Neural progenitor cell (in vitro differentiated cells): ENCODE results near the gene KLHDC7B.

ENCODE experiments used
- EZH2 ChIP-seq: fragments of 200-600 bp; sonication (generic); IDR thresholded peaks from 2 replicates; pipeline ENCODE4 v1.6.1; 2017; ENCODE audit warnings: antibody characterized with exemption, mild to moderate bottlenecking, moderate library complexity
- TF ChIP-seq, protein P1 (sequence below): fragments of 200-600 bp; sonication (generic); IDR thresholded peaks from 2 replicates; pipeline ENCODE4 v1.5.1; 2017; ENCODE audit warnings: antibody characterized with exemption, mild to moderate bottlenecking

DNA sequence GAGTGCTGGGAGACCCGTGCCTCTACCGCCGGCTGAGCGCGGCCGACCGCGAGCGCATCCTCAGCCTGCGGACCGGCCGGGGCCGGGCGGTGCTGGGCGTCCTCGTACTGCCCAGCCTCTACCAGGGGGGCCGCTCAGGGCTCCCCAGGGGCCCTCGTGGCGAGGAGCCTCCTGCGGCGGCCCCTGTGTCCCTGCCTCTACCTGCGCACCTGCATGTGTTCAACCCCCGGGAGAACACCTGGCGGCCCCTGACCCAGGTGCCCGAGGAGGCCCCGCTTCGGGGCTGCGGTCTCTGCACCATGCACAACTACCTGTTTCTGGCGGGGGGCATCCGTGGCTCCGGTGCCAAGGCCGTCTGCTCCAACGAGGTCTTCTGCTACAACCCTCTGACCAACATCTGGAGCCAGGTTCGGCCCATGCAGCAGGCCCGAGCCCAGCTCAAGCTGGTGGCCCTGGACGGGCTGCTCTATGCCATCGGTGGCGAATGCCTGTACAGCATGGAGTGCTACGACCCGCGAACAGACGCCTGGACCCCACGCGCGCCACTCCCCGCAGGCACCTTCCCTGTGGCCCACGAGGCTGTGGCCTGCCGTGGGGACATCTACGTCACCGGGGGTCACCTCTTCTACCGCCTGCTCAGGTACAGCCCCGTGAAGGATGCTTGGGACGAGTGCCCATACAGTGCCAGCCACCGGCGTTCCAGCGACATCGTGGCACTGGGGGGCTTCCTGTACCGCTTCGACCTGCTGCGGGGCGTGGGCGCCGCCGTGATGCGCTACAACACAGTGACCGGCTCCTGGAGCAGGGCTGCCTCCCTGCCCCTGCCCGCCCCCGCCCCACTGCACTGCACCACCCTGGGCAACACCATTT is 3.5 kb downstream of the KLHDC7B start:
- TF ChIP-seq, protein P1, sequence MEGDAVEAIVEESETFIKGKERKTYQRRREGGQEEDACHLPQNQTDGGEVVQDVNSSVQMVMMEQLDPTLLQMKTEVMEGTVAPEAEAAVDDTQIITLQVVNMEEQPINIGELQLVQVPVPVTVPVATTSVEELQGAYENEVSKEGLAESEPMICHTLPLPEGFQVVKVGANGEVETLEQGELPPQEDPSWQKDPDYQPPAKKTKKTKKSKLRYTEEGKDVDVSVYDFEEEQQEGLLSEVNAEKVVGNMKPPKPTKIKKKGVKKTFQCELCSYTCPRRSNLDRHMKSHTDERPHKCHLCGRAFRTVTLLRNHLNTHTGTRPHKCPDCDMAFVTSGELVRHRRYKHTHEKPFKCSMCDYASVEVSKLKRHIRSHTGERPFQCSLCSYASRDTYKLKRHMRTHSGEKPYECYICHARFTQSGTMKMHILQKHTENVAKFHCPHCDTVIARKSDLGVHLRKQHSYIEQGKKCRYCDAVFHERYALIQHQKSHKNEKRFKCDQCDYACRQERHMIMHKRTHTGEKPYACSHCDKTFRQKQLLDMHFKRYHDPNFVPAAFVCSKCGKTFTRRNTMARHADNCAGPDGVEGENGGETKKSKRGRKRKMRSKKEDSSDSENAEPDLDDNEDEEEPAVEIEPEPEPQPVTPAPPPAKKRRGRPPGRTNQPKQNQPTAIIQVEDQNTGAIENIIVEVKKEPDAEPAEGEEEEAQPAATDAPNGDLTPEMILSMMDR, result no peak
- no peak for TF ChIP-seq EZH2
